Measurements from ENCODE around the gene SPOCK1. TPM values are rescaled to one million over a fixed set of nuclear protein-coding genes. Genes with fewer than 3 reads are reported as not detected.

The SPOCK1 gene
- total RNA-seq, 2 experiments from 2014 or later, result not detected

DNA sequence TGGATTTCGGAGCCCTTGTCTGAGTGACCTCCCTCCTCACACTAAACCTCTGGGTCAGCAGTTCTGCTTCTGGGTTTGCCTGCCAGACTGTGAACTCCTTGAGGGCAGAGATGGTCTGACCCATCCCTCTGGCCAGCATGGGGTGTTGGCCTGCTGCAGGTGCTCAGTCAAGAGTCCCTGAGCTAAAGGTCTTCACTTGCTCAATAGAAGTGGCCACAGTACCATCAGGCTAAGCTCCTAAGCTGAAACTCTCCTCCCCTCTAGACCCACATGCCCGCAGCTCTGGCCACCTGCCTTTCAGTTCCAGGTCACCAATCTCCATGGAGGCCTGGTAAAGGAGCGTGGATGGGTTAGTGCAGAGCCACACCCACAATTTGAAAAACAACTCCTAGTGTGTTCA, 316.6 kb downstream of the SPOCK1 start:
- no peak overlapping the region for H3K27ac Mint-ChIP-seq
- peaks cover 5% of the 10 kb centered on the region for H3K27me3 Mint-ChIP-seq
- ATAC-seq (ENCODE audit: low read depth) (no peak), DNase-seq (no peak)
- H3K4me3 Mint-ChIP-seq, result no peak overlapping the region
- H3K9me3 Mint-ChIP-seq, result no peaks in the 10 kb centered on the region
- no peaks in the 10 kb centered on the region for H3K4me1 Mint-ChIP-seq
- H3K36me3 Mint-ChIP-seq, result no peaks in the 10 kb centered on the region
- POLR2A ChIA-PET, result no interaction called here

DNA sequence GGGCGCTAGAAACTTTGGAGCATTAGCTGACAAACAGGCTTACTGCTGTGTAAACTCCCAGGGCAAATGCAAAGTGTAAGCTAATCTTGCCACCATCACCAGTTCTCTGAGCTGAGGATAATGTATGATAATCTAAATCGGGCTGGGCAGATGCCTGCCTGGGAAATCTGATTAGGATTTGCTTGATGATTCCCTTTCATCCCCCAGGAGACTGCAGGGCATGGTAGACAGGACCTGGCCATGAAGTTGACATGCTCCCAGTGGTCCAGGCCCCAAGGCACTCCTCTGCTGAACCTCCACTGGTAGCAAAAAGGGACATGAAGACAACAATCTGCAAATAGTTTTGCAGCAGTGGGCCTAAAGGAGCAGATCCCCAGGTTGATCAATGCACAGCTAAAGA, 317.5 kb downstream of the SPOCK1 start:
- ATAC-seq (ENCODE audit: low read depth) (no peak), DNase-seq (no peak)
- no peak overlapping the region for H3K27ac Mint-ChIP-seq
- no peaks in the 10 kb centered on the region for H3K4me1 Mint-ChIP-seq
- POLR2A ChIA-PET, result no interaction called here
- H3K4me3 Mint-ChIP-seq, result no peak overlapping the region
- H3K27me3 Mint-ChIP-seq, result peaks cover 8% of the 10 kb centered on the region
- H3K9me3 Mint-ChIP-seq, result no peaks in the 10 kb centered on the region
- H3K36me3 Mint-ChIP-seq, result no peaks in the 10 kb centered on the region

DNA sequence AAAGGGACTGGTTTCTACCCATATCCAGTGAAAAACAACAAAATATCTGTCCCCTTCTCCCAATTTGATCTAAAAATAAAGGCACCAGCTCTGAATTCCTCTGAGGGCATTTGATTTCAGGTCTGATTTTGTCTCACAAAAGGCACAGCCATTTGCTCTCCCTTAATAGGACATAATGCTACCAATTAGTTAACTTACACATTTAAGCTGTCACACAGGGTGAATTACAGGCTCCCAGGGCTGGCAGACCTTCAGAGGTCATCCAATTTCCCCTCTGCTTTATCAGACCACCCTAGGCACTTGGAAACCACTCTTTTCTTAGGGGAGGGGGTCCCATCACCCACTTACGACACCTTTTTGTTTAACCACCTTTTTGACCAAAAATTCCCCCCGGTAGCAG, 319.9 kb downstream of the SPOCK1 start:
- DNase-seq, result no peak
- Mint-ChIP-seq H3K4me3 (no peak overlapping the region), H3K27me3 (peaks cover 8% of the 10 kb centered on the region), H3K9me3 (no peaks in the 10 kb centered on the region), H3K36me3 (no peaks in the 10 kb centered on the region), H3K4me1 (no peaks in the 10 kb centered on the region), H3K27ac (no peak overlapping the region)
- ATAC-seq (ENCODE audit: low read depth), result no peak
- POLR2A ChIA-PET, result no interaction called here

DNA sequence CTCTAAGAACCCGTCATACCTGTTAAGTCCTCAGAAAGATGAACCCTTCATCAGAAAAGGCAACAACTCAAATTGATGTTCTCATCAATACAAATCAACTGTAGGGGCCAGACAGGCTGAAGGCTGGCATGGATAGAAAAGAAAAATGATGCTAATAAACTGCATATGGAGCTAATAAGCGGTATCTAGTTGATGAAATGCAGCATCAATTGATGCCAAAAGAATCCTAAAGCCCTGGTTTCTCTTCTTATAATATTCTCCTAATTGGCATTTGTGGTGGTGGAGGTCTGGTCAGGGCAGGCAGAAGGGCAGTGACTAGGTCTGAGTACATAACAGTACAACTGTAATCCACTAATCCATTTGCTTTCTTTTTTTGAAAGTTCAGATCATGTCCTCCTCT, 322.5 kb downstream of the SPOCK1 start:
- Mint-ChIP-seq H3K9me3 (no peaks in the 10 kb centered on the region), H3K27ac (no peak overlapping the region), H3K4me1 (no peaks in the 10 kb centered on the region), H3K27me3 (peaks cover 8% of the 10 kb centered on the region), H3K36me3 (no peaks in the 10 kb centered on the region), H3K4me3 (no peak overlapping the region)
- ATAC-seq (ENCODE audit: low read depth) (no peak), DNase-seq (no peak)
- POLR2A ChIA-PET, result no interaction called here

DNA sequence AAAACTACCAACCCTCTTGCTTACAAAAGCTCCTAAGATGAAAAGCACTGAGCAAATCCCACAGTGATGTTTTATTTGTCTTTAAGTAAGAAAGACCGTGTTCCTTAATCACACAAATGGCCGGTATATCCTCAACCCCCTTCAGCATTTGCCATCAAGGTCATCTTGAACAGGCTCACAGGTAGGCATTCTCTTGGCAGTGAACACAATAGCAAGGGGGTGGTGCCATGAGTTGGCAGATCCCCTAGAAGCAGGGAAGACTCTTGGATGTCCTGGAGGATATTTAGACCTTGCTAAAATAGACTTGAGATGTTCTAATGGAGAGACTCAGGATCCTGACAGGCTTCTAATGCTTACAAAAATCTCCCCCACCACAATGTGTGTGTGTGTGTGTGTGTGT, 323.0 kb downstream of the SPOCK1 start:
- POLR2A ChIA-PET, result no interaction called here
- no peak for DNase-seq

DNA sequence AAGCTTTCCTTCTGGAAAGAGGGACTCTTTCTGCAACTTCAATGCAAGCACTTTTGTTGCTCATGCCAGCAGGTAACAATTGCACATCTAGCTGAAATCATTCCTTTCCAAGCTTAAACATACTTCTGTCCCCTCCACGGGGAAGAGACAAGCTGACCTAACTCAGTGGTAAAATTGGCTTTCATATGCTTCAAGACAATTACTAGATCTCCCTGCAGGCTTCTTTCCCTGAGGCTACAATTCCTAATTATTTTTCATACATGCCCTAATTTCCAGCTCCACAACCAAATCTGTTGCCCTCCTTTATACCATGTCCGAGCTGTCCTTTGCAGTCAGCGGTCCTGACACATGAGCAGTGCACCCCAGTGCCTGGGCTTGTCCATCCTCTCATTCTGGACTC, 324.9 kb downstream of the SPOCK1 start:
- no peaks in the 10 kb centered on the region for H3K36me3 Mint-ChIP-seq
- H3K9me3 Mint-ChIP-seq, result no peaks in the 10 kb centered on the region
- POLR2A ChIA-PET, result no interaction called here
- no peak overlapping the region for H3K4me3 Mint-ChIP-seq
- DNase-seq (no peak), ATAC-seq (ENCODE audit: low read depth) (no peak)
- H3K27me3 Mint-ChIP-seq, result peaks cover 6% of the 10 kb centered on the region
- no peaks in the 10 kb centered on the region for H3K4me1 Mint-ChIP-seq
- H3K27ac Mint-ChIP-seq, result no peak overlapping the region

More for the DNA sequence above, 323.0 kb downstream of the SPOCK1 start:
- Mint-ChIP-seq H3K4me1 (no peaks in the 10 kb centered on the region), H3K9me3 (no peaks in the 10 kb centered on the region), H3K27me3 (peaks cover 8% of the 10 kb centered on the region), H3K4me3 (no peak overlapping the region), H3K27ac (no peak overlapping the region), H3K36me3 (no peaks in the 10 kb centered on the region)
- no peak for ATAC-seq (ENCODE audit: low read depth)

DNA sequence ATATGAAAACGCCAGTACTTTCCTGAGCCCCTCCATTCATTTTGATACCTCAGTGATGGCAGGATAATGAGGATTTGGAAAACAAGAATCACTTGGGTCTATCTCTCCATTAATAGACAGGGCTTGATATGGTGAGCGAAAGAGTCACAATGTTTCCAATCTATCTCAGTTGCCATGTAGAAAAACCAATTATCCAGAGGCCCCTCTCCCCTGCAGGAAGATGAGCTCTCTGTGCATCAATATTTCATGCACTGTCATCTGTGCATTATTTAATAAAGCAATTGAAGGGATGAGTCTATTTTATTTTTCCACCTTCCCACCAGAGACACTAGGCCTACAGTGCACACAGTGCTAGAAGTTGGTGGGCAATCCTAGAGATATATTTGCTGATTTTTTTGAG, 326.9 kb downstream of the SPOCK1 start:
- H3K27ac Mint-ChIP-seq, result no peak overlapping the region
- H3K27me3 Mint-ChIP-seq, result peaks cover 7% of the 10 kb centered on the region
- POLR2A ChIA-PET, result no interaction called here
- H3K36me3 Mint-ChIP-seq, result no peaks in the 10 kb centered on the region
- H3K4me3 Mint-ChIP-seq, result no peak overlapping the region
- H3K9me3 Mint-ChIP-seq, result no peaks in the 10 kb centered on the region
- no peak for DNase-seq
- no peak for ATAC-seq (ENCODE audit: low read depth)
- H3K4me1 Mint-ChIP-seq, result no peaks in the 10 kb centered on the region

DNA sequence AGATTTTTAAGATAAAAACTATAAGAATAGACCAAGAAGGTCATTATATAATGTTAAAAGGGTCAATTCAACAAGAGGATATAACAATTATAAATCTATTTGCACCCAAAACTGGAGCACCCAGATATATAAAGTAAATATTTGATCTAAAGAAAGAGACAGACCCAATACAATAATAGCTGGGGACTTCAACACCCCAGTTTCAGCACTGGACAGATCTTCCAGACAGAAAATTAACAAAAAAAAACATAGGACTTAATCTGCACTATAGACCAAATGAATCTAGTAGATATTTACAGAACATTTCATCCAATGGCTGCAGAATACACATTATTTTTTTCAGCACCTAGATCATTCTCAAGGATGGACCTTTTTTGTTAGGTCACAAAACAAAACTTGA, 331.9 kb downstream of the SPOCK1 start:
- no peaks in the 10 kb centered on the region for H3K9me3 Mint-ChIP-seq
- H3K4me3 Mint-ChIP-seq, result no peak overlapping the region
- H3K27me3 Mint-ChIP-seq, result peaks cover 3% of the 10 kb centered on the region
- no peaks in the 10 kb centered on the region for H3K36me3 Mint-ChIP-seq
- DNase-seq (no peak), ATAC-seq (ENCODE audit: low read depth) (no peak)
- H3K27ac Mint-ChIP-seq, result no peak overlapping the region
- H3K4me1 Mint-ChIP-seq, result no peaks in the 10 kb centered on the region
- POLR2A ChIA-PET, result no interaction called here

DNA sequence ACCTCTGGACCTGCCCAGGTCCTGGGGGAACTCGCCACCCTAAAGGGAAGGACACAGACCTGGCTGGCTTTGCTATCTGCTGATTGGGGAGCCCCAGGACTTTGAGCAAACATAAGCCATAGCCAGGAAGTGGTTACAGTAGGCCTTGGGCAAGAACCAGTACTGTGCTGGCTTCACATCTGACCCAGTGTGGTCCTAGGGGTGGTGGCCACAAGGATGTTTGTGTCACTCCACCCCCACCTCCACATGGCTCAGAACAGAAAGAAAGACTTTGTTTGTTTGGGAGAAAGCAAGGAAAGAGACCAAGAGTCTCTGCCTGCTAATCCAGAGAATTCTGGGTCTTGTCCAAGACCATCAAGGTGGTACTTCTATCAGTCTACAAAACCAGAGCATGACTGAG, 334.2 kb downstream of the SPOCK1 start:
- DNase-seq, result no peak
- Mint-ChIP-seq H3K27me3 (peaks cover 3% of the 10 kb centered on the region), H3K27ac (no peak overlapping the region), H3K4me1 (no peaks in the 10 kb centered on the region), H3K4me3 (no peak overlapping the region), H3K9me3 (no peaks in the 10 kb centered on the region), H3K36me3 (no peaks in the 10 kb centered on the region)
- POLR2A ChIA-PET, result no interaction called here
- no peak for ATAC-seq (ENCODE audit: low read depth)

DNA sequence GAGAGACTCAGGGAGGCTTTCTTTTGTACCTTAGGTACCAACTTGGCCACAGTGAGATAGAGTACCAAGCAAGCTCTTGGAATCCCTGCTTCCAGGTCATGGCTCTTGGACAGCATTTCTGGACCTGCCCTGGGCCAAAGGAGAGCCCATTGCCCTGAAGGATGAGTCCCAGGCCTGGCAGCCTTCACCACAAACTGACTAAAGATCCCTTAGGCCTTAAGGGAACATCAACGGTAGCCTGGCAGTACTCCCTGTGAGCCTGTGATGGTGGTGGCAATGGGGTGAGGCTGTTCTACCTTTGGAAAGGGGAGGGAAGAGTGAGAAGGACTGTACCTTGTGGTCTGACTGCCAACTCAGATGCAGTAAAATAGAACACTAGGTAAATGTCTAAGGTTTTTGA, 334.6 kb downstream of the SPOCK1 start:
- Mint-ChIP-seq H3K36me3 (no peaks in the 10 kb centered on the region), H3K27me3 (peaks cover 3% of the 10 kb centered on the region), H3K27ac (no peak overlapping the region), H3K4me1 (no peaks in the 10 kb centered on the region), H3K9me3 (no peaks in the 10 kb centered on the region), H3K4me3 (no peak overlapping the region)
- no peak for ATAC-seq (ENCODE audit: low read depth)
- DNase-seq, result no peak
- POLR2A ChIA-PET, result no interaction called here

DNA sequence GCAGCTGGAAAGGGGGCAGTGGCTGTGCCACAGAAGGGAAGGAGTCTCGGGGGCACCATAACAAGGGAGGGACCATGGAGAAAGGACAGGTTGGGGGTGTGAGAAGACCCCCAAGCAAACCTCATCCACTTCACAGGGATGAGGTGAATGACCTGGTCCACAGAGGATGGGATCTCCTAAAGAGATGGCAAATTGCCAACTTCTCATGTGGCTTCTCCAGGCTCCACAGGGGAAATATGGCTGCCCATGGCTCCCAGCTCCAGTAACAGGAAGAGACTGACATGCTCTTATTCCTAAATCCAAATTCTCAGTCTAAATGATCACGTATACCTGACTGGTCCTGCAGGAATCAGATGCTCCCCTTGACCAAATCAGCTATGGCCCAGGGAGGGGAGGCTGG, 340.4 kb downstream of the SPOCK1 start:
- H3K4me1 Mint-ChIP-seq, result no peaks in the 10 kb centered on the region
- no peaks in the 10 kb centered on the region for H3K36me3 Mint-ChIP-seq
- H3K27ac Mint-ChIP-seq, result no peak overlapping the region
- DNase-seq (no peak), ATAC-seq (ENCODE audit: low read depth) (no peak)
- no peak overlapping the region for H3K4me3 Mint-ChIP-seq
- H3K27me3 Mint-ChIP-seq, result no peaks in the 10 kb centered on the region
- POLR2A ChIA-PET, result no interaction called here
- H3K9me3 Mint-ChIP-seq, result no peaks in the 10 kb centered on the region

DNA sequence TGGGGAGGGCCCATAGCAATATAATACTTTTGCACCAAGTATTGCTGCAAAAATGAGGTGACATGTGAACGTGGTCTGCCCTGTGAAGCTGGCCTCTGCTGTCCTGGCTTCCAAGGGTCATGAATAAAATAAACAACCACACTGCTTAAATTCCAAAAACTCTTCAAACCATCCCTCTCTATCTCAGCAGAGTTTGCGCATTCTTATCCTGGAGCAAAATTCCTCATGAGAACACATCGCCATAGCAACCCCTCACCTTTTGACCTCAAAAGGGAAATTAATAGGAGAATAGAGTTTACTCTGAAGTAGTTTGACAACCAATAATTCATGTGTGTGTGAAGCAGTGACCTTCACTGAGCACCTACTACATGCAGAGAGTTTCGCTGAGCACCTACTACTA, 342.9 kb downstream of the SPOCK1 start:
- Mint-ChIP-seq H3K27me3 (no peaks in the 10 kb centered on the region), H3K9me3 (no peaks in the 10 kb centered on the region), H3K27ac (no peak overlapping the region), H3K36me3 (no peaks in the 10 kb centered on the region), H3K4me3 (no peak overlapping the region), H3K4me1 (no peaks in the 10 kb centered on the region)
- POLR2A ChIA-PET, result no interaction called here
- no peak for DNase-seq
- no peak for ATAC-seq (ENCODE audit: low read depth)

DNA sequence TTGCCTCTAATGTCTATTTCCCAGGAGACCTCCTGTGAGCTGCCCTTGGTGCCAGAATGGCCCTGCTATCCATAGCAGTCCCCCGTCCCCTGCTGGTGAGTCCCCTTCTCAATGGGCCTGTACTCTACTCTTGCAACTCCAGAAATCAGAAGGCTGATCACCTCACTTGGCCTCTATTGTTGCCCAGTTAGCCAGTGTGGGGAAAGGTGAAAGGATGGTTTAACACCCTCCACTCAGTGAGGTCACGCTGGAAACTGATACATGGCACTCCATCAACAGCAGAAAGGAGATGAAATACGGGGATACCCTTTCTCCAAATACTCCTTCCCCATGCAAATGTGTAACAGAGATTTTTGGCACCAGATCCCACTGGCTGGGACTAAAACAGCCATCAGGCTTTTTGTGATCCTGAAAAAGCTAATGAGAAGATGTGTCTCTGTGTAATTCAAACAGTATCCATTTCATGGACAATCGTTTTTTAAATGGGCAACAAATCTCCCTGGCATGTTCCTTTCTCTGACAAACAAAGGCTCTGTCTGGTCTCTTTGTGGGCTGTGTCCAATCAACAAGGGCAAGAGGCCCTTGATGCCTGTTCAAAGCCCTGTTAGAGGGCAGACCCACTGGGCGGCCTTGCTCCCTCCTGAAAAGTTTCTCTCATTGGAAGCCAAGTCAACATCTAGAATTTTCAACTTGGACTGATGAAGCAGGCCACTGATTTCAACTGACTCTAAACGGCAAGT, 343.7 kb downstream of the SPOCK1 start:
- no peak overlapping the region for H3K4me3 Mint-ChIP-seq
- no peaks in the 10 kb centered on the region for H3K27me3 Mint-ChIP-seq
- DNase-seq (no peak), ATAC-seq (ENCODE audit: low read depth) (no peak)
- no peaks in the 10 kb centered on the region for H3K9me3 Mint-ChIP-seq
- H3K36me3 Mint-ChIP-seq, result no peaks in the 10 kb centered on the region
- no peaks in the 10 kb centered on the region for H3K4me1 Mint-ChIP-seq
- H3K27ac Mint-ChIP-seq, result no peak overlapping the region
- POLR2A ChIA-PET, result no interaction called here

DNA sequence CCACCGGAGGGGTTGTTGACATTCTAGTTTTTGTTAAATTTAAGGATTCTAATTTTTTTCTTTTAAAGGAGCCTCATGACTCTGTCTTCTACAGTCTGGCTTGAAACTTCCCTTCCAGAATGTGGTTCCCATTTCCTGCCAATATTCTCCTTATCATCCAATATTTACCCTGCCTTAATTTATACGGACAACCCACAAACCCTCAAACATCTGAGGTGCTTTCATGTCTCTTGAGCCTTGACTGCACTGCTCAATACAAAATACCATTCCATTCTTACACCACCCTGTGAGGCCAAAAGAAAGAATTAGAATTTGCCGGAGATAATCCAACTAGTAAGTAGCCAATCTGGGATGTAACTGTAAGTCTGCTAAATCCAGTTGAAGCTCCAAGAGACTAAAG, 346.5 kb downstream of the SPOCK1 start:
- Mint-ChIP-seq H3K4me3 (no peak overlapping the region), H3K27ac (no peak overlapping the region), H3K36me3 (no peaks in the 10 kb centered on the region), H3K9me3 (no peaks in the 10 kb centered on the region), H3K27me3 (no peaks in the 10 kb centered on the region), H3K4me1 (no peaks in the 10 kb centered on the region)
- ATAC-seq (ENCODE audit: low read depth) (no peak), DNase-seq (no peak)
- POLR2A ChIA-PET, result no interaction called here

DNA sequence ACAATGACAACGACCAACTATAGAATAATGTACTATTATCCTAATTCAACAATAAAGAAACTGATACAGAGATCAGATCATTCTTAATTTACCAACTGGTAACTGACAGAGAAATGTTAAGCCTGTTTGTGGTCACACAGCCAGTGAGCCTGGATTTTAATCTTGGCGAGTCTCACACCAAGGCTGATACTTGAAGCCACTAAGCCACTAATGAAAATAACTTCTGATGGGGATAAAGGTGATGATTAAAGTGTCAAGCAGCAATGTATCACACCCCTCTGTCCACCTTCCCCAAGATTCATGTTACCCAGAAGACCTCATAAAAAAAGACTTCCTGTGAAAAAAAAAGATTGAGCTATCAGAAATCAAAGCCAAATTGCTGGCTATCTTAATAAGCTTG, 350.5 kb downstream of the SPOCK1 start:
- no peak overlapping the region for H3K27ac Mint-ChIP-seq
- DNase-seq, result no peak
- H3K27me3 Mint-ChIP-seq, result no peaks in the 10 kb centered on the region
- H3K36me3 Mint-ChIP-seq, result no peaks in the 10 kb centered on the region
- no peaks in the 10 kb centered on the region for H3K9me3 Mint-ChIP-seq
- no peak overlapping the region for H3K4me3 Mint-ChIP-seq
- no peak for ATAC-seq (ENCODE audit: low read depth)
- POLR2A ChIA-PET, result no interaction called here
- H3K4me1 Mint-ChIP-seq, result no peaks in the 10 kb centered on the region
